ENCODE results near the gene CT45A5.
"Not testable (repeated sequence)": the region's sequence is repeated elsewhere in the genome, so short reads cannot be mapped to it uniquely, and the experiment has no call there.

CT45A5 gene

GRCh38 chrX:135785403-135785802 is at the start of gene CT45A5:
Gene CT45A5, minus strand, starts transcription at chrX:135785503. Its CDS starts 3,774 bp downstream, at chrX:135781729.
- H3K9ac ChIP-seq (ENCODE audit: low read length); H3K9me3 ChIP-seq (ENCODE audit: control insufficient read depth, low read length); H3K27me3 ChIP-seq (ENCODE audit: control insufficient read depth, insufficient read depth, low read length); H3K4me1 ChIP-seq (ENCODE audit: control insufficient read depth, insufficient read depth, low read length); H3K4me3 ChIP-seq (ENCODE audit: low read length); H3K36me3 ChIP-seq (ENCODE audit: control insufficient read depth, insufficient read depth, low read length): not testable (repeated sequence)

DNA sequence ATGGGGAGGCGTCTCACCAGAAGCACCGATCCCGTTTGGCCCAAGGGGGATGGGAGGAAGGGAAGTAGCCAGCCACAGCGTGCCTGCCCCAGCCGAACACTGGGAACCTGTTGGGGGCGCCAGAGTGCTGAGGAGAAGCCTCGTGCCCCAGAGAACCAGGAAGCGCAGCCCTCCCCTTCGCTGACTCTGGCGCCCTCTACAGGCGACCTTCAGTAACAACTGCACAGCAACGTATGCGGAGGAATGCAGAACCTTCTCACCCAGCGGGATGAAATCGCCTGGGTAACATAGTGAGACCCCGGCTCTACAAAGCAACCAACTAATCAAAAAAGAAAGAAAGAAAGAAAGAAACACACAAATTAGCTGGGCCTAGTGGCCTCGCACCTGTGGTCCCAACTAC is 34.6 kb upstream of the CT45A5 start, which contains the start of gene CT45A2:
Gene CT45A2 (minus strand): TSS at position 101 of the 400 bp plus-strand sequence. CDS start 3,747 bp downstream, outside the sequence.
- H3K4me1 ChIP-seq (ENCODE audit: control insufficient read depth, insufficient read depth, low read length); H3K9ac ChIP-seq (ENCODE audit: low read length); H3K4me3 ChIP-seq (ENCODE audit: low read length): not testable (repeated sequence)

GRCh38 chrX:135802687-135803086 is 17.4 kb upstream of the CT45A5 start, which contains the start of gene CT45A6:
Gene CT45A6, minus strand, starts transcription at chrX:135802787. Its CDS starts 3,794 bp downstream, at chrX:135798993.
- not testable (repeated sequence) for H3K36me3 ChIP-seq (ENCODE audit: control insufficient read depth, insufficient read depth, low read length); H3K9ac ChIP-seq (ENCODE audit: low read length); H3K9me3 ChIP-seq (ENCODE audit: control insufficient read depth, low read length); H3K4me3 ChIP-seq (ENCODE audit: low read length); H3K4me1 ChIP-seq (ENCODE audit: control insufficient read depth, insufficient read depth, low read length); H3K27me3 ChIP-seq (ENCODE audit: control insufficient read depth, insufficient read depth, low read length)

More for the DNA sequence above, 34.6 kb upstream of the CT45A5 start, which contains the start of gene CT45A2:
- not testable (repeated sequence) for H3K36me3 ChIP-seq (ENCODE audit: control insufficient read depth, insufficient read depth, low read length); H3K27me3 ChIP-seq (ENCODE audit: control insufficient read depth, insufficient read depth, low read length); H3K9me3 ChIP-seq (ENCODE audit: control insufficient read depth, low read length)

DNA sequence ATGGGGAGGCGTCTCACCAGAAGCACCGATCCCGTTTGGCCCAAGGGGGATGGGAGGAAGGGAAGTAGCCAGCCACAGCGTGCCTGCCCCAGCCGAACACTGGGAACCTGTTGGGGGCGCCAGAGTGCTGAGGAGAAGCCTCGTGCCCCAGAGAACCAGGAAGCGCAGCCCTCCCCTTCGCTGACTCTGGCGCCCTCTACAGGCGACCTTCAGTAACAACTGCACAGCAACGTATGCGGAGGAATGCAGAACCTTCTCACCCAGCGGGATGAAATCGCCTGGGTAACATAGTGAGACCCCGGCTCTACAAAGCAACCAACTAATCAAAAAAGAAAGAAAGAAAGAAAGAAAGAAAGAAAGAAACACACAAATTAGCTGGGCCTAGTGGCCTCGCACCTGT is 17.2 kb downstream of the CT45A5 start, which contains the start of gene CT45A3:
Gene CT45A3 (minus strand): TSS at position 101 of the 400 bp plus-strand sequence. CDS start 3,747 bp downstream, outside the sequence.
- not testable (repeated sequence) for H3K4me3 ChIP-seq (ENCODE audit: low read length); H3K36me3 ChIP-seq (ENCODE audit: control insufficient read depth, insufficient read depth, low read length); H3K27me3 ChIP-seq (ENCODE audit: control insufficient read depth, insufficient read depth, low read length); H3K4me1 ChIP-seq (ENCODE audit: control insufficient read depth, insufficient read depth, low read length); H3K9me3 ChIP-seq (ENCODE audit: control insufficient read depth, low read length); H3K9ac ChIP-seq (ENCODE audit: low read length)

- not testable (repeated sequence) for H3K27me3 ChIP-seq (ENCODE audit: control insufficient read depth, insufficient read depth, low read length); H3K36me3 ChIP-seq (ENCODE audit: control insufficient read depth, insufficient read depth, low read length); H3K9ac ChIP-seq (ENCODE audit: low read length); H3K9me3 ChIP-seq (ENCODE audit: control insufficient read depth, low read length); H3K4me1 ChIP-seq (ENCODE audit: control insufficient read depth, insufficient read depth, low read length); H3K4me3 ChIP-seq (ENCODE audit: low read length)
These were observed 40.6 kb downstream of the CT45A5 start for GRCh38 chrX:135744739-135745138.

GRCh38 chrX:135741192-135741715 is 44.0 kb downstream of the CT45A5 start:
- Histone ChIP-seq H3K9me3 (ENCODE audit: control insufficient read depth, low read length) (no peaks in the 10 kb centered on the region), H3K4me3 (ENCODE audit: low read length) (no peak overlapping the region), H3K36me3 (ENCODE audit: control insufficient read depth, insufficient read depth, low read length) (no peaks in the 10 kb centered on the region), H3K9ac (ENCODE audit: low read length) (no peak overlapping the region), H3K4me1 (ENCODE audit: control insufficient read depth, insufficient read depth, low read length) (no peaks in the 10 kb centered on the region), H3K27me3 (ENCODE audit: control insufficient read depth, insufficient read depth, low read length) (no peaks in the 10 kb centered on the region)

- no peak overlapping the region for H3K9ac ChIP-seq (ENCODE audit: low read length)
- no peaks in the 10 kb centered on the region for H3K27me3 ChIP-seq (ENCODE audit: control insufficient read depth, insufficient read depth, low read length)
- no peaks in the 10 kb centered on the region for H3K4me1 ChIP-seq (ENCODE audit: control insufficient read depth, insufficient read depth, low read length)
- H3K36me3 ChIP-seq (ENCODE audit: control insufficient read depth, insufficient read depth, low read length), result no peaks in the 10 kb centered on the region
- H3K9me3 ChIP-seq (ENCODE audit: control insufficient read depth, low read length), result no peaks in the 10 kb centered on the region
- no peak overlapping the region for H3K4me3 ChIP-seq (ENCODE audit: low read length)
These were observed 44.6 kb downstream of the CT45A5 start for GRCh38 chrX:135740681-135741149.

GRCh38 chrX:135737366-135738071 is 47.8 kb downstream of the CT45A5 start:
- no peaks in the 10 kb centered on the region for H3K4me1 ChIP-seq (ENCODE audit: control insufficient read depth, insufficient read depth, low read length)
- H3K36me3 ChIP-seq (ENCODE audit: control insufficient read depth, insufficient read depth, low read length), result no peaks in the 10 kb centered on the region
- H3K27me3 ChIP-seq (ENCODE audit: control insufficient read depth, insufficient read depth, low read length), result no peaks in the 10 kb centered on the region
- H3K4me3 ChIP-seq (ENCODE audit: low read length), result no peak overlapping the region
- H3K9ac ChIP-seq (ENCODE audit: low read length), result no peak overlapping the region
- H3K9me3 ChIP-seq (ENCODE audit: control insufficient read depth, low read length), result no peaks in the 10 kb centered on the region

GRCh38 chrX:135734666-135735065 is 50.6 kb downstream of the CT45A5 start:
- not testable (repeated sequence) for H3K36me3 ChIP-seq (ENCODE audit: control insufficient read depth, insufficient read depth, low read length); H3K4me1 ChIP-seq (ENCODE audit: control insufficient read depth, insufficient read depth, low read length); H3K9me3 ChIP-seq (ENCODE audit: control insufficient read depth, low read length); H3K4me3 ChIP-seq (ENCODE audit: low read length); H3K27me3 ChIP-seq (ENCODE audit: control insufficient read depth, insufficient read depth, low read length); H3K9ac ChIP-seq (ENCODE audit: low read length)

Data from mucosa of stomach (tissue), 1 donor.